ENCODE results near the gene RUSC1.

DNA sequence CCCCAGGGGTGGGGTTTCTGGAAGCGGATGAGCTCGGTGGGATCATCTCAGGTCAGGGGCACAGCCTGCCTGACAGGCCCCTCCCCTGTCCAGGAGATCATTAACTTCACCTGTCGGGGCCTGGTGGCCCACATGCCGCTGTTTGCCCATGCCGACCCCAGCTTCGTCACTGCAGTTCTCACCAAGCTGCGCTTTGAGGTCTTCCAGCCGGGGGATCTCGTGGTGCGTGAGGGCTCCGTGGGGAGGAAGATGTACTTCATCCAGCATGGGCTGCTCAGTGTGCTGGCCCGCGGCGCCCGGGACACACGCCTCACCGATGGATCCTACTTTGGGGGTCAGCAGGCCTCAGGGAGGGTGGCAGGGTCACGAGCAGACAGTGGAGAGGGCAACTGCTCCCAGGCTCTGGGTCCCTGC, 35.1 kb upstream of the RUSC1 start:
- TF ChIP-seq EZH2 (IDR thresholded peaks at IDR 0.05; ENCODE audit: insufficient read depth, poor library complexity, severe bottlenecking): no peak
- no peak for TF ChIP-seq EZH2phosphoT487 (IDR thresholded peaks at IDR 0.05; ENCODE audit: insufficient read depth, low read depth)
